DMS114 treated with DMSO at 0.1 percent for 48 hours (cell line): ENCODE results near the gene WDR38.

Source experiments
- DNase-seq: peaks from one replicate; lab custom pipeline; 2025; ENCODE audit not compliant: unreplicated experiment; lab: John Stamatoyannopoulos, UW

The WDR38 gene, protein sequence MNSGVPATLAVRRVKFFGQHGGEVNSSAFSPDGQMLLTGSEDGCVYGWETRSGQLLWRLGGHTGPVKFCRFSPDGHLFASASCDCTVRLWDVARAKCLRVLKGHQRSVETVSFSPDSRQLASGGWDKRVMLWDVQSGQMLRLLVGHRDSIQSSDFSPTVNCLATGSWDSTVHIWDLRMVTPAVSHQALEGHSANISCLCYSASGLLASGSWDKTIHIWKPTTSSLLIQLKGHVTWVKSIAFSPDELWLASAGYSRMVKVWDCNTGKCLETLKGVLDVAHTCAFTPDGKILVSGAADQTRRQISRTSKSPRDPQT

DNA sequence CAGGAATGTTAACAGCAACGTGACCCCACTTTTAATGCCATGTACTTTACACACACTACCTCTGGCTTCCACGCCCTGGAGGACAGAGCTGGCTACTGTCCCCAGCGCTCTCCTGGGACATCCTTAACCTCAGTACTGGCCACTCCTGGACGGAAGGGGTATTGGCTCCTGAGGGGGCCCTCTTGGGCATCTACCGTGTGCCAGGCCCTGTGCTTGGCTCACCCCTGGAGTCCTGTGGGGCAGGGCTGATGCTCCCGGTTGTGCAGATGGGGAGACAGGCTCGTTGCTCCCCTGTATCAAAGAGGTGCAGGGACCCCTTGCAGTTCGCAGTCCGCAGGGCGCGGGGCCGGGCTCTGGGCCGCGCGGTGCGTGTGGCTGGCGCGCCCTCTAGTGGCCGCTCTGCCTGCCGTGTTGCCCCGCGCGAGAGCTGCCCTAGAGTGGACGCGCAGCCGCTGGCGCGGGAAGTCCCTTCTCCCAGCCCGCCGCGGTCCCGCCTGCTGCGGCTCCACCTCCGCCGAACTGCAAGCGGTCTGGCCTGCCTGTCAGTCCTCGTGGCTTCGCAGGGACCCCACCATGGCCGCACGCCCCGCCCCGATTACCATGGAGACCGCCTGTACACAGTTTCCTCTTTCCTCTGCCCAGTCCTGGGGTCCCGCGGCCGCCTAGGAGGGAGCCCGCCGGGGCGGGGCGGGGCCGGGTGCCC, at the start of gene WDR38:
Gene WDR38, plus strand, starts transcription at position 632 of the 703 bp plus-strand sequence. CDS start 72 bp downstream, outside the sequence.
- DNase-seq, result peak; percentile 50

DNA sequence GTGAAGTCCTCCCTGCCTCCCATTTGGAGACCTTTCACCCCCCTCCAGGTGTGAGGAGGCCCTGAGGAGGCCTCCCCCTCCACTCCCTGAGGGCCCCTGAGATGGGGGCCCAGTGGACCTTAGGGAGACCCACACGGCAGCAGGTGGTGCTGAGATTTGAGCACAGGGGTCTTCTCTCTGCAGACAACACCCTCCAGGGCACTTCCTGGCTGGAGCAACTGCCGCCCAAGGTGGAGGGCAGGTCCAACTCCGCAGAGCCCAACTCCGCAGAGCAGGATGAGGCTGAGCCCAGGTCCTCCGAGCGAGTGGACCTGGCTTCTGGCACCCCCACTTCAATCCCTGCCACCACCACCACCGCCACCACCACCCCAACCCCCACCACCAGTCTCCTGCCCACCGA, 49.3 kb upstream of the WDR38 start:
- no peak for DNase-seq

DNA sequence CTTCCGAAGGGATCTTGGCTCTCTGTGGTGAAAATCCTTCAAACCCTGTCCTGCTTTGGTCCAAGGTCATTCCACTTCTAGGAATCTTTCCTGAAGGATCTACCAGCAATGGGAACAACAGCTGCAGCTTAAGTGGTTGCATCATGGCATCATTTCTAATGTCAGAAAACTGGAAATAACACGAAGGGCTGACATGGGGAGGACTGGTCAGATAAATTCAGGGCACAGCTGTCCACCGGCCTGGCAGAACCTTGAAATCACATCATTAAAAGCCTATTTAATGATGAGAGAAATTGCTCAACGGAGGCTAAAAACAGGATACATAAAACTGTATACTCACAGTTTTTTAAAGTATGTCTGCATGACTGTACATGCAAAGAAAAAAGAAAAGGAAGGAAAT, 48.1 kb upstream of the WDR38 start:
- no peak for DNase-seq

DNA sequence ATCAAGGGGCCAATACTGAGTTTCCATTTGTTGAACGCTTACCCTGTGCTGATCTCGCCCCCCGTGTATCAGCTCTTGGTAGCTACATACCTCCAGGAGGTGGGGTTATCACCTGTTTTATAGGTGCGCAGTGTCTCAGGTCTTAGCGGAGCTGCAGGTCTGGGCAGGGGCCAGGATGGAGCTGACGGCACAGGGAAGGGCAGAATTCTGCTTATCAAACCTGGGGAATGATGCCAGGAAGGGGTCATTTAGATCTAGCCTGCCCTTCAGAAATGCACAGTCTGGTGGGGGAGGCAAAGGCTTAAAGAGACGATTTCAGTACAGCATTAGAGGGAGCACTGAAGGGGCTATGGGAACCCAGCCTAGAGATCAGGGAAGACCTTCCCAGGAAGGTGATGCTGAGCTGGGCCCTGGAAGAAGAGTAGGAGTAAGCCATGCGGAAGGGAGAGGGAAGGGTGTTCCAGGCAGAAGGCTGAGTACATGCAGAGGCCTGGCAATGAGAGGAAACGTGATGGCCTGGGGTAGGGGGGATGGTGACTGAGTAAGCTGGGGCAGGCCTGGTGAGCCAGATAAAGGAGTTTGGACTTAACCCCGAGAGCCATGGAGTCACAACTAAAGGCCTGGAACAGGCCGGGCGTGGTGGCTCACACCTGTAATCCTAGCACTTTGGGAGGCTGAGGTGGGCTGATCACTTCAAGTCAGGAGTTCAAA, 44.9 kb upstream of the WDR38 start:
- DNase-seq, result no peak

DNA sequence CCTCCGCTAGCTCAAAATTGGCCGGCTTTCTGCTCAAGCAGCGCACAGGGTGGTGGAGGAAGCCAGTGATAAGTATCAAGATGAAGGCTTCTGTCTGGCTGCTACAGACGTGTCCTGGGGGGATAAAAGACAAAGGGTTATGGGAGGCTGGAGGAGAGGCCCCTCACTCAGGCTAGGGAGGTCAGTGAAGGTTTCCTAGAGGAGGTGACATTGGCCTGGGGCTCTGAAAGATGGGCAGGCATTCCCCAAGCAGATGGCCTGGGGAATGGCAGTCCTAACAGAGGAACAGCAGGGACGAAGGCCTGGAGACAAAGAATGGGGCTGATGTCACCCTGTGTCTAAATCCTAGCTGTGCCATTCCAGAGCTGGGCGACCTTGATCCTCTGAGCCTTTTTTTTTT, 44.0 kb upstream of the WDR38 start:
- DNase-seq, result no peak

DNA sequence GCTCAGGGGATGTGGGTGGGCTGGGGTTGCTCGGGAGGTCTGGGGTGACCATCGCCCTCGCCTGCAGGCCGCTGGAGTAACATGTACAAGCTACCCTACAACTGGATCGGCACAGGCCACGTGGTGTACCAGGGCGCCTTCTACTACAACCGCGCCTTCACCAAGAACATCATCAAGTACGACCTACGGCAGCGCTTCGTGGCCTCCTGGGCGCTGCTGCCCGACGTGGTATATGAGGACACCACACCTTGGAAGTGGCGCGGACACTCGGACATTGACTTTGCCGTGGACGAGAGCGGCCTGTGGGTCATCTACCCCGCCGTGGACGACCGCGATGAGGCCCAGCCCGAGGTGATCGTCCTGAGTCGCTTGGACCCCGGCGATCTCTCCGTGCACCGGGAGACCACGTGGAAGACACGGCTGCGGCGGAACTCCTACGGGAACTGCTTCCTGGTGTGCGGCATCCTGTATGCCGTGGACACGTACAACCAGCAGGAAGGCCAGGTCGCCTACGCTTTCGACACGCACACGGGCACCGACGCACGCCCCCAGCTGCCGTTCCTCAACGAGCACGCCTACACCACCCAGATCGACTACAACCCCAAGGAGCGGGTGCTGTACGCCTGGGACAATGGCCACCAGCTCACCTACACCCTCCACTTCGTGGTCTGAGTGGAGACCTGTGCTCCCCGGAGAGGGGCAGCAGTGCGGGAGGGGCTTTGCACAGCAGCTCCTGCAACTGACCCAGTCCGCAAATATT, 43.3 kb upstream of the WDR38 start:
- no peak for DNase-seq

DNA sequence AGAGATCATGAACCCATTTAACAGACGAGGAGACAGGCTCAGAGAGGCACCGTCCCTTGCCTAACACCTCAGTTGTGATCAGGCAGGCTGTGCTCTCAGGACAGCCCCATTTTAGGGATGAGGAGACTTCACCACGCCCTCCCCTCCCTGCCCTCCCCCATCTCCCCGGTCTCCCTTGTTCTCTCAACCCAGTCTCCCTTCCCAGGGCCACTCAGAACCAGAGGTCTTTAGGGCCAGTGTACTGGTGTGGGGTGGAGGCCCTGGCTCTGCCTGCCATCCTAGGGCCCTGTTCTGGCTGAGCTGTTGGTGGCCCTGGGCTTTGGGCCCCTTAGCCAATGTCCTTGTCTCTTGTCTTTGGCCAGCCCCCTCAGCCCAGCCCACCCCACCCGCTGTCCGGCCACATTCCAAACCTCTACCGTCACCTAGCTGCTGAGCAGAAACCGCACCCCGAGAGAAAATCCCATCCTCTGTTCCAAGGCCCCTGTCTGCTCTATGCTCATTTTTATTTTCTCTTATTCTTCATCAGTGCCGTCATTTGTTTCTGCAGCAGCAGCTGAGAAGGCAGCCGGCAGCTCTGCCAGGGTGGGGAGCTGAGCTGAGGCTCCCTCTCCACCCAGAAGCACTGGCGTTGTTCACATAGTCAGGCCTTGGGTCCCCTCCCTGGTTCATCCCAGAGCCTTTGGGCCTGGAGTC, 42.5 kb upstream of the WDR38 start:
- DNase-seq, result no peak

DNA sequence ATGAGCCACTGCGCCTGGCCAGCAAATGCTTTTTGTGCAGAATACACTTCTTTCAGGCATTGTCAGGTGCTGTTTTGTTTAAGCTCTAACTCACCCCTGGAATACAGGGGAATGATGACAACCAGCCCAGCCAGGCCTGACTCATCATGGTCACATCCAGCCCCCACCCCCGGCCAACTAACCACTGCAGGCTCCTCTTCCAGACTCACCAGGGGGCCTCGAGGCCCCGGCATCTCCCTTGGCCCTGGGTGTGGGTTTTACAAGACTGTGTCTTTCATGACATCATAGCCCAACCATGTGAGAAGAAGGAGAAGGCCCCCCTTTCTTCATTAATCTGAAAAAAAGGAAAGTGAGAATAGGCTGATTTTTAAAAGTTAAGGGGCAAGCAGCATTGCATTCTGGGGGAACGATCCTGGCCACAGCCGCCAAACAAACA, 40.8 kb upstream of the WDR38 start:
- DNase-seq, result no peak

DNA sequence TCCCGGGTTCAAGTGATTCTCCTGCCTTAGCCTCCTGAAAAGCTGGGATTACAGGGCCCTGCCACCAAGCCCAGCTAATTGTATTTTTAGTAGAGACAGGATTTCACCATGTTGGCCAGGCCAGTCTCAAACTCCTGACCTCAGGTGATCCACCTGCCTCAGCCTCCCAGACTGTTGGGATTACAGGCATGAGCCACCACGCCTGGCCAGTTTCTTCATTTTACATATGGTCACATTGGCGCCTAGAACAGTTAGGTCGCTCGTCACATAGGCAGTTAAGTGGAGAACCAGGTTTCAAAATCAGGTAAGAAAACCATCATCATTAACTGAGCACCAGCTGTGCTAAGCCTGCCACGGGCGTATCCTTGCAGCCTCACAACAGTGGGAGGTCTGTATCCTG, 40.2 kb upstream of the WDR38 start:
- DNase-seq, result no peak

DNA sequence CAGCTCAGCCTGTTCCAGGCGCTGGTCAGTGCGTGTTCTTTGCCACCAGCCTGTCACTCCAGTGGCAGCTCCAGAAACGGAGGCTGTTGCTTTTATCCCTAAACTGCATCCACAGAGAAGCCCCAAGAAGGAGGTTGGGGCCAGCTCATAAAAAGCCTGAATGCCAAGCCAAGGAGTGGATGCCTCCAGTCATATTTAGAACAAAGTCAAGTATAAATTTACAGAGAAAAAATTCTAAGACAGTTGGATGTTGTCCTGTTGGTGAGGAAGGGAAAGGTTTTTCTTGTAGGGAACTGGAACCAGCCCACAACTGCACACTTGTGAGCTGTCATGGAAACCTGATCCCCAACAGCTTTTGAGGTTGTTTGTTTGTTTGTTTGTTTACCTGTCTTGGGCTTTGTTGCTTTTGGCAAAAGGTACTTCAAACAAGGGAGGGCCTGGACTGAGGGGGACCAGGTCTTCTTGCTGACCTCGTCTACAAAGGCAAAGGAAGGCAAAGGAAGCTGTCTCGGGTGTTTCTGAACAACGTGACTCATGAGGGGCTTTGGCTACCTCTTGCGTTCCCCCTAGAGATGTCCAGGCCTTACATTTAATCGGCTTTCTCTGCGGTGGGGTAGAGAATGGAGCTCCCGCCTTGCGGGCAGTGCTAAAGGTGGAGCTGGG, 39.6 kb upstream of the WDR38 start:
- no peak for DNase-seq

DNA sequence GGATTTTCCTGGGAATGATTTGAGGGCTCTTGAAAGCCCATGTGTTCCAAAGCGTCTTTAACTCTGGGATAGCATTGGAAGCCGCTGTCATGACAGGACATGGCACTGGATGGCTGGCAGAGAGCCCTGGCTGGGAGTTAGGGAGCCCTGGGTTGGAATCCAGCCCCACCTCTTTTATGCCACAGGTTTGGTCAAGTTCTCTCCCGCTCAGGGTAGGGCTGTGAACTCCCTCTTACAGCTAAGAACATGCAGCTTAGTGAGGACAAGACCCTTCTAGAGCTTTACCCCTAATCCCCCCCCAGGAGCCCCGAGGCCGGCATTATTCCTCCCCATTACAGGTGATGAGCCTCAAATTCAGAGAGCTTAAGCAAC, 39.1 kb upstream of the WDR38 start:
- DNase-seq, result no peak

DNA sequence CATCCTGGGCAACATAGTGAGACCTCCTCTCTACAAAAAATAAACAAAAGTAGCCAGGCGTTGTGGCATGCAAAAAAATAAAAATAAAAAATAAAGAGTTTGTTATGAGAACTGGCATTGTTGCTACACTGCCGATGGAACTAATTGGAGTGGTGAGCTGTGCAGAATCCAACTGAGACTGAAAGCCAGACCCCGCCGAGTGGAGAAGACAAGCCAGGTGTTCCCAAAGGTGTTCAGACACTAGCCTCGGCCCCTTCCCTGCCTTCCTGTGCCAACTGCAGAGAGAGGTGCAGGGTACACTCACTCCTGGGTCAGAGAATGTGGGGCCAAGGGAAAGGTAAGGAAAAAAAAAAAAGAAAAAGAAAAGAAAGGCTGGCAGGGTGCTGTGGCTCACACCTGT, 37.7 kb upstream of the WDR38 start:
- no peak for DNase-seq

DNA sequence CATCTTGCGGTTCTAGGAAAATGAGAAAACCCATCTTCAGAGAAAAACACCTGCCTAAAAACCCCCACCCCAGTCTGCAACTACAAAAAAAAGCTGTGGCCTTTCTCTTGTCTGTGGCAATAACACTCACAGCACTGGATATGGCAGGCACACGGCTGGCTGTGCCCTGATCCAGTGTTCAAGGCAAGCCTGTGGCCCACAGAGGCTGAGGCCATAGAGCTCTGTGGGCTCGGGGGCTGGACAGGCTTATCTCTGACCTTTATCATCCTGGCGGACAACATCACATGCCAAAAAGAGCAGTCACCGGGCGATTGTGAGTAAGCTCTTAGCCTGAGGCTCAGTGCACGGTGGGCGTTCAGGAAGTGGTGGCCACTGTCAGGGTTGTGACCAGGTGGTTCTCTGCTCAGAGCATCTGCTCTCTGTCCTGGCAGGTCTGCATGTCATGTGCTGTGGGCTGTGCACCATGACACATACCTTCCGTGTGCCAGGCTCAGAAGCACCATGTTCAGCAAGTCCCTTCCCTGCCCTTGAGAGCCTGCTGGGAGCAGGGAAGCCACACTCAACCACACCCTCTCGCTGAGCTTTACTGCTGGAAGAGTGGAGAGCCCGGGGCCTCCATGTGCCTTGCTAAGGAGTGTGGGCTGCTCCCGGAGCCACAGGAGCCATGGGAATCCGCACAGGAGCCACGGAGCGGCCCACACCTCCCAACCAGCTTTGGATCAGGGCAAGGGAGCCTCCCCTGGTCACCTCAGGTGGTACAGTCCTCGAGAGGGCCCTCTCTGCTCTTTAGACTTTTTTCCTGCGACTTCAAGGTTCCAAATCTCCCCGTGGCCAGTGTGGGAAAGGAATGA, 34.6 kb upstream of the WDR38 start:
- DNase-seq, result no peak

DNA sequence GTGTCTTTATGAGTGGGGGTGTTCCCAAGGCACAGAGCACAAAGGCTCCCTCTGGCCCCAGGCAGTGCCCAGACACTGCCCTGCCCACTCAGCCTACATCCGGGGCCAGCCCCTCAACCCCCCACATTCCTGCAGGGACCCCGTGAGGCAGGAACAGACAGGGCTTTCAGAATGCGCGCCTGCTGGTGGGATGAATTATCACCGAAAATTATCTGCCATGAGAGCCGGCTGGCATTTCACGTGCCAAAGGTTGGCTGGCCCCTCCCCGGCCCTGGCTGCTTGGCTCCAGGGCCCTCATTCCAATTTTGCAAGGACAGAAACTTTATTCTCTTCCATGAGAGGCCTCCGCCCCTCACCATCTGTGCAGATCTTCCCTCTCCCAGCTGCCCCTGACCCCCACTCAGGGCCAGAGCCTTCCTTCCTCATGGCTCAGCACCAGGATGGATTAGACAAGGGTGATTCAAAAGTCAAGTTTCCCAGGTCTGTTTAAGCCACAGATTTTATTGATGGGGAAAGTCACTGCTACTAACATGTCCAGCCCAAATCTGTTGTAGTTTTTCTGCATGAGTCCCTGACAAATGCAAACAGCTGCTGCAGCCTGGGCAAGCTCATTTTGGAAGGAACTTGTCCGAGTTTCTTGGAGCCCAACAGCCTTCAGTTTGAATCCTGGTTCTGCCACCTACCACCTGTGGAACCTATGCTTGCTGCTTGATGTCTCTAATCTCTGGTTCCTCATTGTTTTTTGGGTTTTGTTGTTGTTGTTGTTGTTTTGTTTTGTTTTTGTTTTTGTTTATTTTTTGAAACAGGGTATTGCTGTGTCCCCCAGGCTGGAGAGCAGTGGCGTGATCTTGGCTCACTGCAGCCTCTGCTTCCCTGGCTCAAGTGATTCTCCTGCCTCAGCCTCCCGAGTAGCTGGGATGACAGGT, 32.3 kb upstream of the WDR38 start:
- DNase-seq, result no peak

DNA sequence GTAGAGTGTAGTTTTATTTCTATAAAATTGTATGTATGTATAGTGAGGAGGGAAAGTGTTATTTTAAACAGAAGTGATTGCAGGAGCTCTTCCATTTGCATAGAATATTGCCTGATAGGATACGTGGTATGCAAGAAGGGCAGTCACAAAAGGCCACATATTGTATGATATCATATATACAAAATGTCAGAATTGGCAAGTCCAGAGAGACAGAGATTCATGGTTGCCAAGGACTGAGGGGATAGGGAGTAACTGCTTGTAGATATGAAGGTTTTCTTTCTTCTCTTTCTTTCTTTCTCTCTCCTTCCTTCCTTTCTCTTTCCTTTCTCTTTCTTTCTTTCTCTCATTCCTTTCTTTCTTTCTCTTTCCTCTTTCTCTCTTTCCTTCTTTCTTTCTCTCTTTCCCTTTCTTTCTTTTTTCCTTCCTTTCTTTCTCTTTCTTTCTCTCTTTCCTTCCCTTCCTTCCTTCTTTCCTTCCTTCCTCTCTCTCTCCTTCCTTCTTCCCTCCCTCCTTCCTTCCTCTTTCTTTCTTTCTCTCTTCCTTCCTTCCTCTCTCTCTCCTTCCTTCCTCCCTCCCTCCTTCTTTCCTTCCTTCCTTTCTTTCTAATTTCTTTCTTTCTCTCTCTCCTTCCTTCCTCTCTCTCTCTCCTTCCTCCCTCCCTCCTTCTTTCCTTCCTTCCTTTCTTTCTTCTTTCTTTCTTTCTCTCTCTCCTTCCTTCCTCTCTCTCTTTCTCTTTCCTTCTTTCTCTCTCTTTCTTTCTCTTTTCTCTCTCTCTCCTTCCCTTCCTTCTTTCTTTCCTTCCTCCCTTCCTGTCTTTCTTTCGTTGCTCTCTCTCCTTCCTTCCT, 24.5 kb upstream of the WDR38 start:
- no peak for DNase-seq

DNA sequence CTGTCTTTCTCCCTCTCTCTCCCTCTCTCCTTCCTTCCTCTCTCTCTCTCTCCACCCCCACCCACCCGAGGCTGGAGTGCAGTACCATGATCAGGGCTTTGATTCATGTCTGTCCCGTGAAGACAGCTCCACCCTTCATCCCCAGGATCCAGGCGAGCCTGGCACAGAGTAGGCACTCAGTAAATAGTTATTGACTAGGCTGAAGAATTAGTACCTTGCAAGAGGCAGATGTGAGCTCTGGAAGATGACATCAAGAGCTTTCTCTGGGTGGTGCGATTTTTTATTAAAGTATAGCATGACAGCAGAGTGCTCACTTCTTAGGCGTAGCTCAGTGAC, 24.0 kb upstream of the WDR38 start:
- DNase-seq, result no peak

DNA sequence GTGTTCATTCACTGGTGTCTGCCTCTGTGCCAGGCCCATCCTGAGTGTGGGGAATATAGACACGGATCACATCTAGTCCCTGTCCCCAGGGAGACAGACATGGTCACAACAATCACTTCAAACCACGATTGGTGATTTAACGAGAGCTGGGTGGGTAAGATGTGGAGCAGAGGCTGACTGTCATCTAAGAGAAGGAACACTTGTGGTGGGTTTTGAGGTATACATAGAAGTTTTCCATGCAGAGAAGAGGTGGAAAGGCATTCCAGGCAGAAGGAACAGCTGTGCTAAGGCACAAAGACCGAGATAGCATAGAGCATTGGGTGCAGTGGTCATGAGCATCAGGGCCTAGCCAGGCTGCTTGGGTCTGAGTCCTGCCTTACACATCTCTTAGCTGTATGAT, 22.7 kb upstream of the WDR38 start:
- no peak for DNase-seq
